B cell (primary cell): ENCODE measurements around the gene CMPK2.

ENCODE experiments used
- CTCF ChIP-seq: fragments of 200-600 bp; IDR thresholded peaks from one replicate; pipeline ENCODE4 v1.8.0; 2022; ENCODE audit warnings: antibody characterized with exemption, mild to moderate bottlenecking
- EZH2 ChIP-seq: IDR thresholded peaks from 2 replicates; pipeline ENCODE4 v1.6.1; 2012; ENCODE audit warnings: borderline replicate concordance, low read depth, mild to moderate bottlenecking, moderate library complexity, low read length; ENCODE audit not compliant: insufficient read depth, poor library complexity, severe bottlenecking

- TF ChIP-seq CTCF = no peak
- no peak for TF ChIP-seq EZH2
Observed at GRCh38 chr2:6820236-6820635, 45.5 kb downstream of the CMPK2 start.
